Calu3 (cell line): ENCODE measurements around the gene CHST9. TPM values are rescaled to one million over a fixed set of nuclear protein-coding genes. Genes with fewer than 3 reads are reported as not detected.

ENCODE experiments used
- BruUV-seq: library from RNA; stranded (reverse); fragments of 400-500 nt; replicated peaks from 2 replicates; lab custom pipeline; 2021; lab: Mats Ljungman, UMichigan
- CTCF ChIA-PET: fragments of 300-600 bp; sonication (Branson Sonifier 250); formaldehyde crosslinking; loops from one replicate; lab custom pipeline; 2022; ENCODE audit warnings: antibody characterized with exemption; lab: Charles Lee
- DNase-seq: peaks from one replicate; pipeline ENCODE4 v3.0.0; 2022
- H3K27ac Mint-ChIP-seq: one replicate; pipeline ENCODE4 v1.8.0; 2022; ENCODE audit warnings: mixed read lengths; ENCODE audit not compliant: unreplicated experiment
- H3K27me3 Mint-ChIP-seq: one replicate; pipeline ENCODE4 v1.8.0; 2022; ENCODE audit warnings: mixed read lengths; ENCODE audit not compliant: unreplicated experiment
- H3K36me3 Mint-ChIP-seq: one replicate; pipeline ENCODE4 v1.8.0; 2022; ENCODE audit warnings: mild to moderate bottlenecking, moderate library complexity, mixed read lengths; ENCODE audit not compliant: insufficient read depth, unreplicated experiment
- H3K4me1 Mint-ChIP-seq: one replicate; pipeline ENCODE4 v1.8.0; 2022; ENCODE audit warnings: mild to moderate bottlenecking, low read depth, mixed read lengths; ENCODE audit not compliant: unreplicated experiment
- H3K4me3 Mint-ChIP-seq: one replicate; pipeline ENCODE4 v1.8.0; 2022; ENCODE audit warnings: mild to moderate bottlenecking, low read depth, moderate library complexity, mixed read lengths; ENCODE audit not compliant: unreplicated experiment
- H3K9me3 Mint-ChIP-seq: one replicate; pipeline ENCODE4 v1.8.0; 2022; ENCODE audit warnings: low read depth, mixed read lengths; ENCODE audit not compliant: unreplicated experiment
- CTCF ChIP-seq: fragments of 200-600 bp; IDR thresholded peaks from one replicate; pipeline ENCODE4 v1.8.0; 2022; ENCODE audit warnings: antibody characterized with exemption; ENCODE audit not compliant: unreplicated experiment
- intact Hi-C: fragments of 100-400 bp; cut with micrococcal nuclease; formaldehyde crosslinking; loops from one replicate; pipeline ENCODE4 v1.10.0; 2022; ENCODE audit not compliant: unreplicated experiment
- total RNA-seq: library from RNA; stranded (reverse); gene quantifications from 2 replicates; pipeline ENCODE4 v1.2.3, GENCODE V29; 2022

Gene CHST9
- total RNA-seq, 1 experiment from 2014 or later = 56.9 TPM

DNA sequence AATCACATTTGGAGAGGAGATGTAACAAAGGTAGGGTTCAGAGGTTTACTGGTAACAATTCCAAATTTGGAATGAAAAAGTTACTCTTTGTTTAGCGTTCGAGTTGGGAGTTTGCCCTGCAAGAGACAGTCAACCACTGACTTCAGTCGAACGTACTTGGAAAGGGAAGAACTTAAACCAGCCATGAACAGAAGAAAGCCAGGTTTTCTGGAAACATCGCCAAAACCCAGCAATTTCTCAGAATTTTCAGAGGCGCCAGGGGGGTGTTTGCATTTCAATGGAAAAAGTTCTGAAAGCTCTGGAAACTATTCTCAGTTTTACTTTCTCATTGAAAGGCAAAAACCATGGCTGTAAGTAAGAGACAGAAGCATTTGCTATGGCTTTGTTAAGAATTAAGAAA lies 291.1 kb downstream of the CHST9 start:
- CTCF ChIA-PET = no interaction called here
- no peak for TF ChIP-seq CTCF
- BruUV-seq = no TSS peak
- intact Hi-C loops = no loop called here
- Mint-ChIP-seq H3K27ac (no peak overlapping the region), H3K9me3 (no peaks in the 10 kb centered on the region), H3K4me3 (no peak overlapping the region), H3K4me1 (no peaks in the 10 kb centered on the region), H3K36me3 (no peaks in the 10 kb centered on the region), H3K27me3 (no peaks in the 10 kb centered on the region)
- no peak for DNase-seq

GRCh38 chr18:26888259-26888658 lies 296.8 kb downstream of the CHST9 start:
- Mint-ChIP-seq H3K9me3 (no peaks in the 10 kb centered on the region), H3K4me3 (no peak overlapping the region), H3K36me3 (no peaks in the 10 kb centered on the region), H3K27ac (no peak overlapping the region), H3K27me3 (no peaks in the 10 kb centered on the region), H3K4me1 (no peaks in the 10 kb centered on the region)
- intact Hi-C loops = no loop called here
- CTCF ChIA-PET = no interaction called here
- BruUV-seq = no TSS peak
- DNase-seq = no peak
- no peak for TF ChIP-seq CTCF

- intact Hi-C loops = loop anchor here (5.0 kb wide), 1 partner anchor 87 kb away; no protein-coding TSS in a partner anchor
- H3K9me3 Mint-ChIP-seq = peaks cover 2% of the 10 kb centered on the region
- CTCF ChIA-PET = interaction anchor here (0.9 kb wide), 1 partner anchor 11 kb away, joined by 4 read pairs; no protein-coding TSS in a partner anchor
- no peaks in the 10 kb centered on the region for H3K36me3 Mint-ChIP-seq
- peak; percentile 6 for DNase-seq
- no peak for TF ChIP-seq CTCF
- no TSS peak for BruUV-seq
- no peaks in the 10 kb centered on the region for H3K27me3 Mint-ChIP-seq
- H3K4me1 Mint-ChIP-seq = peaks cover 22% of the 10 kb centered on the region
- no peak overlapping the region for H3K4me3 Mint-ChIP-seq
- H3K27ac Mint-ChIP-seq = no peak overlapping the region
Measured at GRCh38 chr18:26875040-26875654, 310.0 kb downstream of the CHST9 start.

DNA sequence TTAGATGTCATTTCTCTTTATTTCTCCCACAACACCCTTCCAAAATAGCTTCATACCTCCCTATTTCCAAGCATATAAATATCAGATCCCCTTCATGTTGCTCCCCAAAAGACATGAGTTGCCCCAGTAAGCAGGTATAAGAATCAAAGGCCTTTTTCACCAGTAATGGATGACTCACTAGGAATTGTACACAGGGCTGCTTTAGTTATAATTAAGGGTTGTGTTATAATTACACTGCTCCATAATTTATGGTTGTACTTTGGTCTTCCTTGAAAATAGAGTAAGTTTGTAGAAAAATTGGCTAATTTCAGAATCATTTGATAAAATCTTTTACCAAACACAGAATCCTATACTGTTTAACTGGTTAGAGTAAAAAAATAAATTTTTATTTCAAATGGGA lies 310.8 kb downstream of the CHST9 start:
- Mint-ChIP-seq H3K4me3 (no peak overlapping the region), H3K27me3 (no peaks in the 10 kb centered on the region), H3K27ac (no peak overlapping the region), H3K36me3 (no peaks in the 10 kb centered on the region), H3K9me3 (peaks cover 2% of the 10 kb centered on the region), H3K4me1 (peaks cover 22% of the 10 kb centered on the region)
- BruUV-seq = no TSS peak
- no peak for TF ChIP-seq CTCF
- CTCF ChIA-PET = no interaction called here
- no peak for DNase-seq
- intact Hi-C loops = no loop called here
